ENCODE results near the gene CLIP3.
"Not testable (repeated sequence)": the region's sequence is repeated elsewhere in the genome, so short reads cannot be mapped to it uniquely, and the experiment has no call there.

CLIP3 gene

DNA sequence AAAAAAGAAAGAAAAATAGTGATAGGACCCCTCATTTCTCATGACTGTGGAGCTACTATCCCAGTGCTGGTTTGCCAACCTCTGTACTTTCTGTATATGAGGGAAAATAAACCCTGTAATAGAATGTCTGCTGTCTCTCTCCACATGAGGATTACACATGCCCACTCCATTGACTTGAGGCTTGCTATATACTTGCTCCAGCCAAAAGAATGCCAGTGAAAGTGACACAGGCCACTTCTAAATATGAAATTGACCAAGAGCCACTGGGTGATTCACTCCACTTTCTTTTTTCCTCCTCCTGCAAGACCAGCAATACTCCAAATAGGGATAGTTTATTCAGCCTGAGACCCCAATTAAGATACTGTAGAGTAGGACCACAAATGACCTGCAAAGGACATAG is 15.2 kb upstream of the CLIP3 start:
- H3K9me3 ChIP-seq (ENCODE audit: insufficient read depth, low read length), result no peaks in the 10 kb centered on the region
- H3K9ac ChIP-seq (ENCODE audit: low read length), result no peak overlapping the region
- no peaks in the 10 kb centered on the region for H3K79me2 ChIP-seq (ENCODE audit: low read length)
- no peak overlapping the region for H3K27ac ChIP-seq (ENCODE audit: low read length)
- no peak overlapping the region for H3K4me2 ChIP-seq (ENCODE audit: low read length)
- H2AFZ ChIP-seq (ENCODE audit: low read depth, low read length), result no peak overlapping the region
- H4K20me1 ChIP-seq (ENCODE audit: insufficient read depth, low read length), result no peaks in the 10 kb centered on the region
- no peaks in the 10 kb centered on the region for H3K4me1 ChIP-seq (ENCODE audit: low read length)
- TF ChIP-seq, protein P1, sequence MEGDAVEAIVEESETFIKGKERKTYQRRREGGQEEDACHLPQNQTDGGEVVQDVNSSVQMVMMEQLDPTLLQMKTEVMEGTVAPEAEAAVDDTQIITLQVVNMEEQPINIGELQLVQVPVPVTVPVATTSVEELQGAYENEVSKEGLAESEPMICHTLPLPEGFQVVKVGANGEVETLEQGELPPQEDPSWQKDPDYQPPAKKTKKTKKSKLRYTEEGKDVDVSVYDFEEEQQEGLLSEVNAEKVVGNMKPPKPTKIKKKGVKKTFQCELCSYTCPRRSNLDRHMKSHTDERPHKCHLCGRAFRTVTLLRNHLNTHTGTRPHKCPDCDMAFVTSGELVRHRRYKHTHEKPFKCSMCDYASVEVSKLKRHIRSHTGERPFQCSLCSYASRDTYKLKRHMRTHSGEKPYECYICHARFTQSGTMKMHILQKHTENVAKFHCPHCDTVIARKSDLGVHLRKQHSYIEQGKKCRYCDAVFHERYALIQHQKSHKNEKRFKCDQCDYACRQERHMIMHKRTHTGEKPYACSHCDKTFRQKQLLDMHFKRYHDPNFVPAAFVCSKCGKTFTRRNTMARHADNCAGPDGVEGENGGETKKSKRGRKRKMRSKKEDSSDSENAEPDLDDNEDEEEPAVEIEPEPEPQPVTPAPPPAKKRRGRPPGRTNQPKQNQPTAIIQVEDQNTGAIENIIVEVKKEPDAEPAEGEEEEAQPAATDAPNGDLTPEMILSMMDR (IDR thresholded peaks at IDR 0.05; ENCODE audit: low read depth, low read length), result no peak
- no peak for TF ChIP-seq EZH2phosphoT487 (IDR thresholded peaks at IDR 0.05; ENCODE audit: low read depth)
- no peaks in the 10 kb centered on the region for H3K27me3 ChIP-seq (ENCODE audit: low read depth, low read length)
- peaks cover 4% of the 10 kb centered on the region for H3K36me3 ChIP-seq (replicated peaks; ENCODE audit: low read depth, low read length)
- H3K4me3 ChIP-seq (ENCODE audit: low read length), result no peak overlapping the region

DNA sequence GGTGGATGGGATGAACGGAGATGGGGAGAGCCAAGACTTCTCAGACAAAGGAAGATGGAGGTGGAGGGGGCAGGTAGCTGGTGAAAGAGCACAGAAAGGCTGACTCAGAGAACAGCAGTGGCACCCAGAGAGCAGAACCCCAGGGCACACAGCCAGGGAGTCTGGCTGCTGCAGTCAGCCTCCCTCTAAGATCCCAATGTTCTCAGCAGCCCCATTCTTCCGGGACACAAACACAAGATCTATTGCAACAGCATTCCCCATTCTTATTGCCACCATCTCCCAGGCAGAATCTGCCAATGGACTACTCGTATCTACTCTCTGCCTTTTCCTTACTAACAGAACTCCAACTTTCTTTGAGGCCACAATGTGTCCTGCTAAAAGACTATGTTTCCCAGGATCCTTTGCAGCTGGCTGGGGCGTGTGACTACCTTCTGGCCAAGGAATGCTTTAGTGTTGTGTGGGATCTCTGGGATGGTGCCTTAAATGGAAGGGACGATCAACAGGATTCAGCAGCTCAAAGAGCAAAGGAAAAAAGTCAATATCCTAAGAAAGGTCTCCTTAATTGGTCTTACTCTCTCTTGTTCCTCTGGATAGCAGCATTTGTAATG is 13.9 kb upstream of the CLIP3 start:
- H3K9ac ChIP-seq (ENCODE audit: low read length), result no peak overlapping the region
- H3K36me3 ChIP-seq (replicated peaks; ENCODE audit: low read depth, low read length), result peaks cover 4% of the 10 kb centered on the region
- H3K9me3 ChIP-seq (ENCODE audit: insufficient read depth, low read length), result no peaks in the 10 kb centered on the region
- no peak overlapping the region for H3K4me2 ChIP-seq (ENCODE audit: low read length)
- no peak overlapping the region for H3K27ac ChIP-seq (ENCODE audit: low read length)
- H4K20me1 ChIP-seq (ENCODE audit: insufficient read depth, low read length), result no peaks in the 10 kb centered on the region
- no peak overlapping the region for H2AFZ ChIP-seq (ENCODE audit: low read depth, low read length)
- H3K4me3 ChIP-seq (ENCODE audit: low read length), result no peak overlapping the region
- H3K79me2 ChIP-seq (ENCODE audit: low read length), result no peaks in the 10 kb centered on the region
- no peaks in the 10 kb centered on the region for H3K4me1 ChIP-seq (ENCODE audit: low read length)
- TF ChIP-seq, protein P1 (IDR thresholded peaks at IDR 0.05; ENCODE audit: low read depth, low read length), result no peak
- TF ChIP-seq EZH2phosphoT487 (IDR thresholded peaks at IDR 0.05; ENCODE audit: low read depth), result no peak
- no peaks in the 10 kb centered on the region for H3K27me3 ChIP-seq (ENCODE audit: low read depth, low read length)

DNA sequence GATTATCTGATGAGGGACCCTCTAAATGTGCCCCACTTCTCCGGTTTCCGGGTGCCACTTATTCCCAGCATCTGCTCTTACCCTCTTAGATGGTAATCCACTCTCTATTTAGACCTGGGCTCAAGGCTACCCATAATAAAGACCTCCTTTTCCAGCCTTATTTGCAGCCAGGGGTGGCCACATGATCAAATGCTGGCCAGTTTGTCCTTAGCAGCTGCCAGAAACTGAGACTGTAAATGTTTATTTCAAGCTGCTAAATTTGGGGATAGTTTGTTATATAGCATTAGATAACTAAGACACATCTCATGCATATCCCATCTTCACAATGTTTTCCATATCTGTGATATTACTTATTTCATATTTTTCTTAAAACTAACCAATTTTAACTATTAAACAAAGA is 11.3 kb upstream of the CLIP3 start:
- no peaks in the 10 kb centered on the region for H4K20me1 ChIP-seq (ENCODE audit: insufficient read depth, low read length)
- H3K79me2 ChIP-seq (ENCODE audit: low read length), result no peaks in the 10 kb centered on the region
- H2AFZ ChIP-seq (ENCODE audit: low read depth, low read length), result no peak overlapping the region
- no peak overlapping the region for H3K9ac ChIP-seq (ENCODE audit: low read length)
- no peaks in the 10 kb centered on the region for H3K4me1 ChIP-seq (ENCODE audit: low read length)
- no peak overlapping the region for H3K4me2 ChIP-seq (ENCODE audit: low read length)
- no peaks in the 10 kb centered on the region for H3K27me3 ChIP-seq (ENCODE audit: low read depth, low read length)
- no peaks in the 10 kb centered on the region for H3K9me3 ChIP-seq (ENCODE audit: insufficient read depth, low read length)
- TF ChIP-seq EZH2phosphoT487 (IDR thresholded peaks at IDR 0.05; ENCODE audit: low read depth), result no peak
- TF ChIP-seq, protein P1 (IDR thresholded peaks at IDR 0.05; ENCODE audit: low read depth, low read length), result no peak
- H3K4me3 ChIP-seq (ENCODE audit: low read length), result no peak overlapping the region
- H3K36me3 ChIP-seq (replicated peaks; ENCODE audit: low read depth, low read length), result peaks cover 4% of the 10 kb centered on the region
- no peak overlapping the region for H3K27ac ChIP-seq (ENCODE audit: low read length)

DNA sequence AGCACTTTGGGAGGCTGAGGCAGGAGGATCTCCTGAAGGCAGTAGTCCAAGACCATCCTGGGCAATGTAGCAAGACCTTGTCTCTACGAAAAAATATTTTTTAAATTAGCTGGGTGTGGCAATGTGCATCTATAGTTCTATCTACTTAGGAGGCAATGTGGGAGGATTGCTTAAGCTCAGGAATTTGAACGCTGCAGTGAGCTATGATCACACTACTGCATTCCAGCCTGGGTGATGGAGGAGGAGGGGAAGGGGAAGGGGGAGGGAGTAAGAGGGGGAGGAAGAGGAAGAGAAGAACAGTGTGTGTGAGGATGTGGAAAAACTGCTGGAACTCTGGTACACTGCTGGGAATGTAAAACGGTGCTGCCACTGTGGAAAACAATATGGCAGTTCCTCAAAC is 9.2 kb upstream of the CLIP3 start:
- peaks cover 4% of the 10 kb centered on the region for H3K36me3 ChIP-seq (replicated peaks; ENCODE audit: low read depth, low read length)
- no peak overlapping the region for H3K27ac ChIP-seq (ENCODE audit: low read length)
- H3K4me2 ChIP-seq (ENCODE audit: low read length), result no peak overlapping the region
- no peaks in the 10 kb centered on the region for H3K27me3 ChIP-seq (ENCODE audit: low read depth, low read length)
- no peak overlapping the region for H3K4me3 ChIP-seq (ENCODE audit: low read length)
- H3K9me3 ChIP-seq (ENCODE audit: insufficient read depth, low read length), result no peaks in the 10 kb centered on the region
- TF ChIP-seq EZH2phosphoT487 (IDR thresholded peaks at IDR 0.05; ENCODE audit: low read depth), result no peak
- TF ChIP-seq, protein P1 (IDR thresholded peaks at IDR 0.05; ENCODE audit: low read depth, low read length), result no peak
- no peaks in the 10 kb centered on the region for H3K79me2 ChIP-seq (ENCODE audit: low read length)
- H3K4me1 ChIP-seq (ENCODE audit: low read length), result no peaks in the 10 kb centered on the region
- no peaks in the 10 kb centered on the region for H4K20me1 ChIP-seq (ENCODE audit: insufficient read depth, low read length)
- H2AFZ ChIP-seq (ENCODE audit: low read depth, low read length), result no peak overlapping the region
- H3K9ac ChIP-seq (ENCODE audit: low read length), result no peak overlapping the region

DNA sequence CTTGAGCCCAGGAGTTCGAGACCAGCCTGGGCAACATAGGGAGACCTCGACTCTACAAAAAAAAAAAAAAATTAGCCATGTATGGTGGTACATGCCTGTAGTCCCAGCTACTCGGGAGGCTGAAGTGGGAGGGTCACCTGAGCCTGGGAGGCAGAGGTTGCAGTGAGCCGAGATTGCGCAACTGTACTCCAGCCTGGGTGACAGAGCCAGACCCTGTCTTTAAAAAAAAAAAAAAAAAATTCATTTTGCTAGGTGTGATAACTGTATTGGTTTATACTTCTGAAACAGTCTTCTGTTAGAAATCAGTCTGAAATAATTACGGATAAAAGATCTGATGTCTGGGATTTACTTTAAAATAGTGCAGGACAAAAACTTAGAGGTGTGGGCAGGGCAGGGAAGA is 8.4 kb upstream of the CLIP3 start:
- H2AFZ ChIP-seq (ENCODE audit: low read depth, low read length); H3K79me2 ChIP-seq (ENCODE audit: low read length); H3K27me3 ChIP-seq (ENCODE audit: low read depth, low read length); H3K9ac ChIP-seq (ENCODE audit: low read length); H3K27ac ChIP-seq (ENCODE audit: low read length); H3K9me3 ChIP-seq (ENCODE audit: insufficient read depth, low read length); H3K4me2 ChIP-seq (ENCODE audit: low read length); H3K36me3 ChIP-seq (replicated peaks; ENCODE audit: low read depth, low read length); H3K4me1 ChIP-seq (ENCODE audit: low read length); H4K20me1 ChIP-seq (ENCODE audit: insufficient read depth, low read length); H3K4me3 ChIP-seq (ENCODE audit: low read length): not testable (repeated sequence)

Measured in OCI-LY3 (cell line).